AG04449 (cell line): ENCODE results near the gene OR2H1.

Experiments used
- CTCF ChIA-PET: fragments of 350-600 bp; formaldehyde crosslinking; extraction: SDS; loops from one replicate; lab custom pipeline; 2021; ENCODE audit warnings: antibody characterized with exemption; lab: Yijun Ruan, JAX
- POLR2A ChIA-PET: fragments of 400-600, 350-600 bp; formaldehyde crosslinking; extraction: SDS; loops from one replicate; lab custom pipeline; 2020; ENCODE audit warnings: antibody characterized with exemption, inconsistent platforms; lab: Yijun Ruan, JAX
- DNase-seq: peaks from one replicate; pipeline ENCODE4 v3.0.0-alpha.2; 2010; ENCODE audit warnings: low read depth, low spot score
- H3K4me3 ChIP-seq: 2 replicates; pipeline ENCODE4 v1.5.1; 2011; ENCODE audit warnings: low read depth, mild to moderate bottlenecking, control low read depth, low read length
- TF ChIP-seq, protein P1 (sequence below): IDR thresholded peaks from one replicate; pipeline ENCODE4 v1.5.1; 2011; ENCODE audit warnings: mild to moderate bottlenecking, moderate library complexity, low read length, control low read depth, inconsistent platforms; ENCODE audit not compliant: insufficient read depth; ENCODE audit errors: missing control alignments

Gene OR2H1

DNA sequence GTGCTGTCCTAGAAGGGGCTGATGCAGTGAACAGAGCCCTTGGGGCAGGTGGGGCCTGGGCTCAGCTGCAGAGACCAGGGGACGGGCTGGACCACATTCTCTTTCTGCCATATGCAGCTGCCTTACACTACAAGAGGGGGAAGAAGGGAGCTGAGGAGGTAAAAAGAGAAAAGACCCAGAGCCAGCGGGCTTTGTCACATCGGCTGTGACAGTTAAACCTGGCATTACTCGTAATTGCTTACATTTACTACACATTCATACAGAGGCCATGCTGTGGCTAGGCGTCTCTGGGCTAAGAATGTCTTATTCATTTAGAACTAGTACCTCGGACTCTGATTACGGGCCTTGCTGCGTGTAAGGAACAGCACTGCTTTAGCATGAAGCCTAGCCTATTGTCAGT, 43.6 kb downstream of the OR2H1 start:
- CTCF ChIA-PET, result no interaction called here
- no peak overlapping the region for H3K4me3 ChIP-seq
- DNase-seq, result no peak
- TF ChIP-seq, protein P1, sequence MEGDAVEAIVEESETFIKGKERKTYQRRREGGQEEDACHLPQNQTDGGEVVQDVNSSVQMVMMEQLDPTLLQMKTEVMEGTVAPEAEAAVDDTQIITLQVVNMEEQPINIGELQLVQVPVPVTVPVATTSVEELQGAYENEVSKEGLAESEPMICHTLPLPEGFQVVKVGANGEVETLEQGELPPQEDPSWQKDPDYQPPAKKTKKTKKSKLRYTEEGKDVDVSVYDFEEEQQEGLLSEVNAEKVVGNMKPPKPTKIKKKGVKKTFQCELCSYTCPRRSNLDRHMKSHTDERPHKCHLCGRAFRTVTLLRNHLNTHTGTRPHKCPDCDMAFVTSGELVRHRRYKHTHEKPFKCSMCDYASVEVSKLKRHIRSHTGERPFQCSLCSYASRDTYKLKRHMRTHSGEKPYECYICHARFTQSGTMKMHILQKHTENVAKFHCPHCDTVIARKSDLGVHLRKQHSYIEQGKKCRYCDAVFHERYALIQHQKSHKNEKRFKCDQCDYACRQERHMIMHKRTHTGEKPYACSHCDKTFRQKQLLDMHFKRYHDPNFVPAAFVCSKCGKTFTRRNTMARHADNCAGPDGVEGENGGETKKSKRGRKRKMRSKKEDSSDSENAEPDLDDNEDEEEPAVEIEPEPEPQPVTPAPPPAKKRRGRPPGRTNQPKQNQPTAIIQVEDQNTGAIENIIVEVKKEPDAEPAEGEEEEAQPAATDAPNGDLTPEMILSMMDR, result no peak
- POLR2A ChIA-PET, result no interaction called here

DNA sequence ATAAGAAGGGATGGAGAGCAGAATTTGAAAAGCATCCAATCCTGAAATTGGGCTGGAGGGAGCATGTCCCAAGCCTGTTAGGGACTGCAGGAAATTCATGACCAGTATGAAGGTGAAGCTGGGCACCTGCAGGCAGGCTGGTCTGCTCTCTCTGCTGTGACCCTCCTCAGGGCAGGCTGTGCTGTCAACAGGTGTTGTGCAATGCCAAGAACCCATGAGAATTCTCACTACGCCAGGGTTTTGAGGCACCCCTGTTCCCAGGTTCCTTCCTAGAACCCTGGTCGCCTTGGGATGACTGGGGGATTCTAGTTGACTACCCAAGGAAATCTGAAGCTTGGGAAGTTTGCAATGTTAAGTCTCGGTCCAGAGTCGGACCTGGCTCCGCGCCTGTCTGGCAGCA, 44.2 kb downstream of the OR2H1 start:
- ChIA-PET POLR2A (no interaction called here), CTCF (no interaction called here)
- H3K4me3 ChIP-seq, result no peak overlapping the region
- no peak for DNase-seq
- TF ChIP-seq, protein P1, result no peak

DNA sequence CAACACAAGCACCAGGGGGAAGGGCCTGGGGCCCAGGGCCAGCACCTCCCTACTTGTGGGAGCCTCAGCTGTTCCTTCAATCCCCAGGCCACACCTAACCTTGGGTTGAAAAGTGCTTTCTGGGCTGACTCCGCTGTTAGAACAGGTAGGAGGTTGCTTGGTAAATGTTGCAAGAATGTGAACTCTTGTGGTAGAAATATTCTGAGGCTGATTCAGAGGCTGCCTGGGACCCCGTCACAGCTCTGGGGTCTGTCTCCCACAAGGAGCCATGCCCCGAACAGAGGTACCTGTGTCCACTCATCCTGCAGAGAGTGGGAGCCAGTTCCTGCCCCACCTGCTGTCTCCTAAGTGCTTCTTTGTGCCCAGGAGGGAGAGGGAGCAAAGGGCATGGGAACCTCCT, 45.2 kb downstream of the OR2H1 start:
- ChIA-PET CTCF (no interaction called here), POLR2A (no interaction called here)
- TF ChIP-seq, protein P1, result no peak

DNA sequence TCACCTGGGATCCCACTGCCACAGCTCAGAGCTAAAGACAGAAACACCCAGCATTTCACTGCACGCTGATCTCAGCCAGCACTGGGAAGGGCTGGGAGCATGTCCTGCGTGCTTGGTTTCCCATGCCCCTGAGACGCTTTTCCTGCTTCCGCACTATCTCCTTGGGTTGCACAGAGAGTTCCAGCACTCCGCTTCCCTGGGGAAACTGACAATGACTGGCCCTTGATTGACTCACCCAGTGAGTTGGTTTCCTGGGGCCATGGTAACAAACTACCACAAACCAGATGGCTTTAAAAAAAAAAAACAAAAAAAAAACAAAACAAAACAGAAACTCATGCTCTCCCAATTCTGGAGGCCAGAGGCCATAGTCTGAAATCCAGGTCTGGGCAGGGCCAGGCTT, 45.6 kb downstream of the OR2H1 start:
- no peak for DNase-seq
- no peak overlapping the region for H3K4me3 ChIP-seq
- TF ChIP-seq, protein P1, result no peak
- ChIA-PET CTCF (no interaction called here), POLR2A (no interaction called here)

More for the DNA sequence above, 45.2 kb downstream of the OR2H1 start:
- no peak for DNase-seq
- no peak overlapping the region for H3K4me3 ChIP-seq

DNA sequence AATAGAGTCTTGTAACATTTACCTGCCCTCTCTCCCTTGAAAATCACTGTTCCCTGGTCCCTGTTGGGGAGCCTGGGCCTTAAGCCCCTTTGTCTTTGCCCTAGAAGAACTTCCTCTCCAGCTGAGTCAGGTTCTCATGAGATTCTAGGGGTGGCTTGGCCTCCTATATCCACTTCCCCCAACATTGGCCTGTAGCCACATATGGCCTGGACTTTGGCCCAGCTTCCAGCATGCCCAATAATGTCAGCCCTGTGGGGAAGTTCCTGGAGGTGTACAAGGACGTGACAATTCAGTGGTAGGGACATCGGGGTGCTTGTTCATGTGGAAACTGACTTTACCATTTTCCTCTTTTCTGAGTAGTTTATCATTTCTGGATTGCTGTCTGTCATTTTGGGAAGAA, 48.0 kb downstream of the OR2H1 start:
- POLR2A ChIA-PET, result no interaction called here
- CTCF ChIA-PET, result no interaction called here
- no peak for DNase-seq
- H3K4me3 ChIP-seq, result no peak overlapping the region
- TF ChIP-seq, protein P1, result no peak

DNA sequence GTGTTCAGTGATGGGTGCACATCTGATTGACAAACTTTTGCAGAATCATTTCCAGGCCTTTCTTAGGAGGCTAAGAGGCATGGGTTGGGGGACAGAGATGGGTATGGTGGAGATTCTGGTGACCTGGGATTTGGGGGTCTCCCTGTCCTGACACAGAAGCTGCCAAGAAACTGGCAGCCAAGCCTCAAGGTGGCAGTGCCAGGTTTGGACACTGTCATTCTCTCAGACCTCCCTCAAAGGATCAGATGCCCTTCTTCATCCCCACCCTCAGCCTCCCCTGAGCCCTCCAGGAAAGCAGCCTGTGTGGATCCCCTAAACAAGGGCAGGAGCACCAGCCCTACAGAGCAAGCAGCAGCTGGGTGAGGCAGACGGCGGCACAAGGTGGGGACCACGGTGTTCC, 48.9 kb downstream of the OR2H1 start:
- DNase-seq, result no peak
- CTCF ChIA-PET, result no interaction called here
- POLR2A ChIA-PET, result no interaction called here
- no peak overlapping the region for H3K4me3 ChIP-seq
- TF ChIP-seq, protein P1, result no peak
